Fibroblast of villous mesenchyme (primary cell): ENCODE data around the gene HIKESHI. TPM values are rescaled to one million over a fixed set of nuclear protein-coding genes. Genes with fewer than 3 reads are reported as not detected.

Experiments
- DNase-seq: peaks from one replicate; pipeline ENCODE4 v3.0.0-alpha.2; 2010; ENCODE audit warnings: low read depth
- H3K4me3 ChIP-seq: 2 replicates; pipeline ENCODE4 v1.5.1; 2011; ENCODE audit warnings: low read depth, mild to moderate bottlenecking, low read length
- small RNA-seq: library from RNA; depleted of rRNA; stranded (forward); fragments of <200 nt; gene quantifications from one replicate; pipeline ENCODE3, GENCODE V24; 2012
- total RNA-seq: library from RNA; depleted of rRNA; stranded (reverse); fragments of >200 nt; gene quantifications from 2 replicates; pipeline ENCODE4 v1.2.3, GENCODE V29; 2012
- TF ChIP-seq, protein P1 (sequence below): IDR thresholded peaks from 2 replicates; pipeline ENCODE4 v1.5.1; 2012; ENCODE audit warnings: low read depth, mild to moderate bottlenecking, low read length; ENCODE audit not compliant: insufficient read depth

HIKESHI gene
- total RNA-seq, 1 donor, result 101 TPM

DNA sequence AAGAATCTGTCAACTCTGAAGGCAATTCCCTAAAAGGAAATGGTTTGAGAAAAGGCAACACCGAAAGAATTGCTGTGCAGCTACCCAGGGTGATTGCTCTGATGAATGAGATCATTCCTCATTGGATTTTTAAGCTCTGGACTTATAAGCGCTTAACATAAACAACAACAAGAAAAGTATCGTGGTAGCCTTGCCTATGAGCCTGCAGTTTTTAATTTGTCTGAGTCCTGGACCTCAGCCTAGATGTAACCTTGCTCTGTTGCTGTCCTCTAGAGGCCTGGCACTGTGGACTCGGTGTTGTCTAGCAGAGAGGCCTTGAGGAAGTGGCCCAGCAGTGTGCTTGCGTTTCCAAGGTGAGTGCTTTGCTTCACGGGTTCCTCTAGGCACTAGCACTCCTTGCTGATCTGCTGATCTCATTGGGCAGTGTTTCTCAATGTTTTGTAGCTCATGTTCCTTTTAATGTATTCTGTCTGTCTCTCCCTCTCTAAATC lies 93.1 kb downstream of the HIKESHI start:
- no peak overlapping the region for H3K4me3 ChIP-seq
- peak; percentile 49 for DNase-seq
- TF ChIP-seq, protein P1, sequence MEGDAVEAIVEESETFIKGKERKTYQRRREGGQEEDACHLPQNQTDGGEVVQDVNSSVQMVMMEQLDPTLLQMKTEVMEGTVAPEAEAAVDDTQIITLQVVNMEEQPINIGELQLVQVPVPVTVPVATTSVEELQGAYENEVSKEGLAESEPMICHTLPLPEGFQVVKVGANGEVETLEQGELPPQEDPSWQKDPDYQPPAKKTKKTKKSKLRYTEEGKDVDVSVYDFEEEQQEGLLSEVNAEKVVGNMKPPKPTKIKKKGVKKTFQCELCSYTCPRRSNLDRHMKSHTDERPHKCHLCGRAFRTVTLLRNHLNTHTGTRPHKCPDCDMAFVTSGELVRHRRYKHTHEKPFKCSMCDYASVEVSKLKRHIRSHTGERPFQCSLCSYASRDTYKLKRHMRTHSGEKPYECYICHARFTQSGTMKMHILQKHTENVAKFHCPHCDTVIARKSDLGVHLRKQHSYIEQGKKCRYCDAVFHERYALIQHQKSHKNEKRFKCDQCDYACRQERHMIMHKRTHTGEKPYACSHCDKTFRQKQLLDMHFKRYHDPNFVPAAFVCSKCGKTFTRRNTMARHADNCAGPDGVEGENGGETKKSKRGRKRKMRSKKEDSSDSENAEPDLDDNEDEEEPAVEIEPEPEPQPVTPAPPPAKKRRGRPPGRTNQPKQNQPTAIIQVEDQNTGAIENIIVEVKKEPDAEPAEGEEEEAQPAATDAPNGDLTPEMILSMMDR, result no peak

Small RNA genes lying within 50 kb of the gene (small RNA-seq; reads per million reads assigned to genes)
- gene RN7SL225P, result not detected

Other genes with a start within 250 kb of the HIKESHI start
- gene PICALM, start 233.2 kb upstream of the HIKESHI start, total RNA-seq, result 315 and 388 TPM in 2 replicates
- 15.5 and 25.9 TPM in 2 replicates for gene EED, start 57.5 kb upstream of the HIKESHI start, total RNA-seq
- 19.3 and 26.8 TPM in 2 replicates for gene CCDC81, start 72.6 kb downstream of the HIKESHI start, total RNA-seq